Tibial nerve (tissue), 4 donors: ENCODE measurements around the gene RBMXL2. TPM values are rescaled to one million over a fixed set of nuclear protein-coding genes. Genes with fewer than 3 reads are reported as not detected.

Experiments used
- DNase-seq, 2 donors: peaks; one replicate each; pipeline ENCODE4 v3.0.0-alpha.2; 2019; ENCODE audit warnings: low spot score in 2 of 2
- H3K27ac ChIP-seq, 4 donors: fragments of 200-600 bp; sonication (generic) in 3 of 4; one replicate each; pipeline ENCODE4 v1.5.1; 2017 to 2019; ENCODE audit warnings: mild to moderate bottlenecking in 1 of 4
- H3K27me3 ChIP-seq, 2 donors: fragments of 200-600 bp; sonication (generic) in 1 of 2; one replicate each; pipeline versions ENCODE4 v1.5.1 to v1.6.0; 2017 to 2019
- H3K36me3 ChIP-seq, 3 donors: fragments of 200-600 bp; sonication (generic); one replicate each; pipeline ENCODE4 v1.5.1; 2018 to 2019
- H3K4me1 ChIP-seq, 4 donors: fragments of 200-600 bp; sonication (generic) in 3 of 4; one replicate each; pipeline ENCODE4 v1.5.1; 2017 to 2019
- H3K4me3 ChIP-seq, 4 donors: fragments of 200-600 bp; sonication (generic) in 3 of 4; one replicate each; pipeline ENCODE4 v1.5.1; 2017 to 2019; ENCODE audit warnings: mild to moderate bottlenecking in 1 of 4, moderate library complexity in 1 of 4
- H3K9me3 ChIP-seq, 4 donors: fragments of 200-600 bp; sonication (generic) in 3 of 4; one replicate each; pipeline ENCODE4 v1.5.1; 2017 to 2019
- CTCF ChIP-seq, 5 experiments: fragments of 200-600 bp in 3 of 5; fragments of 450-650 bp in 2 of 5; sonication (generic) in 3 of 5; IDR thresholded peaks; one replicate each; pipeline ENCODE4 v1.5.1; 2016 to 2019; ENCODE audit warnings: antibody characterized with exemption in 5 of 5, mild to moderate bottlenecking in 3 of 5, moderate library complexity in 2 of 5
- EP300 ChIP-seq, 2 donors: sonication (generic); formaldehyde crosslinking; IDR thresholded peaks; one replicate each; pipeline ENCODE4 v1.6.1; 2017; ENCODE audit warnings: antibody characterized with exemption in 2 of 2, mild to moderate bottlenecking in 1 of 2
- POLR2A ChIP-seq, 2 donors: fragments of 450-650 bp; IDR thresholded peaks; one replicate each; pipeline ENCODE4 v1.6.1; 2017; ENCODE audit warnings: antibody characterized with exemption in 2 of 2, mild to moderate bottlenecking in 2 of 2, moderate library complexity in 2 of 2
- WGBS, 2 donors: methylation state at CpG; one replicate each; pipeline ENCODE4 v1.1.5; 2018; 5-methylcytosine and 5-hydroxymethylcytosine counted together
- total RNA-seq, 4 donors: library from RNA; depleted of rRNA; stranded (reverse); fragments of >200 nt; gene quantifications; one replicate each; pipeline ENCODE4 v1.1.0, GENCODE V29; 2016

Gene RBMXL2
- total RNA-seq: 1 to 10 TPM in 1 of 4 donors, not detected in 3; 3.5 TPM

- no peak within 1 kb of the TSS for H3K27ac ChIP-seq
- no peak for TF ChIP-seq POLR2A (IDR thresholded peaks at IDR 0.05)
- no peak for TF ChIP-seq CTCF (IDR thresholded peaks at IDR 0.05)
- no peak for TF ChIP-seq EP300 (IDR thresholded peaks at IDR 0.05)
- no peaks in the 10 kb centered on the region for H3K9me3 ChIP-seq
- no peaks in the 10 kb centered on the region for H3K4me1 ChIP-seq
- H3K27me3 ChIP-seq: no peaks in the 10 kb centered on the region
- DNase-seq: no peak
- WGBS, 2 donors: 73 to 80% methylated on average over 44 to 45 of the region's 45 CpGs
- H3K36me3 ChIP-seq: no peaks in the 10 kb centered on the region
- H3K4me3 ChIP-seq: no peak within 1 kb of the TSS
These were observed at the start of gene RBMXL2 for GRCh38 chr11:7088921-7089320. Gene RBMXL2 (plus strand): TSS chr11:7088998. CDS start chr11:7089121, 123 bp downstream.

GRCh38 chr11:7046474-7047175 lies 42.2 kb upstream of the RBMXL2 start:
- Histone ChIP-seq H3K4me3 (no peak overlapping the region), H3K9me3 (no peaks in the 10 kb centered on the region), H3K36me3 (no peaks in the 10 kb centered on the region), H3K4me1 (no peaks in the 10 kb centered on the region), H3K27ac (no peak overlapping the region), H3K27me3 (no peaks in the 10 kb centered on the region)
- 33 to 35% methylated on average over 3 of the region's 3 CpGs for WGBS, 2 donors
- DNase-seq: no peak
- TF ChIP-seq POLR2A (IDR thresholded peaks at IDR 0.05): no peak
- TF ChIP-seq CTCF (IDR thresholded peaks at IDR 0.05): no peak
- TF ChIP-seq EP300 (IDR thresholded peaks at IDR 0.05): no peak

- Histone ChIP-seq H3K36me3 (no peaks in the 10 kb centered on the region), H3K4me1 (no peaks in the 10 kb centered on the region), H3K9me3 (no peaks in the 10 kb centered on the region), H3K27ac (no peak overlapping the region), H3K27me3 (no peaks in the 10 kb centered on the region), H3K4me3 (no peak overlapping the region)
- WGBS, 2 donors: 97 to 100% methylated on average over 1 of the region's 1 CpG
- TF ChIP-seq CTCF (IDR thresholded peaks at IDR 0.05): no peak
- TF ChIP-seq EP300 (IDR thresholded peaks at IDR 0.05): no peak
- TF ChIP-seq POLR2A (IDR thresholded peaks at IDR 0.05): no peak
- no peak for DNase-seq
These were observed 38.6 kb upstream of the RBMXL2 start for GRCh38 chr11:7050191-7050590.

GRCh38 chr11:7056828-7057513 lies 31.8 kb upstream of the RBMXL2 start:
- TF ChIP-seq POLR2A (IDR thresholded peaks at IDR 0.05) (no peak), CTCF (IDR thresholded peaks at IDR 0.05) (no peak), EP300 (IDR thresholded peaks at IDR 0.05) (no peak)
- H3K27me3 ChIP-seq: no peaks in the 10 kb centered on the region
- no peak overlapping the region for H3K4me3 ChIP-seq
- 48 to 55% methylated on average over 6 of the region's 6 CpGs for WGBS, 2 donors
- H3K4me1 ChIP-seq: no peaks in the 10 kb centered on the region
- no peaks in the 10 kb centered on the region for H3K9me3 ChIP-seq
- no peak for DNase-seq
- H3K27ac ChIP-seq: no peak overlapping the region
- H3K36me3 ChIP-seq: no peaks in the 10 kb centered on the region

- Histone ChIP-seq H3K27ac (no peak overlapping the region), H3K27me3 (no peaks in the 10 kb centered on the region), H3K9me3 (no peaks in the 10 kb centered on the region), H3K4me3 (no peak overlapping the region), H3K4me1 (no peaks in the 10 kb centered on the region), H3K36me3 (no peaks in the 10 kb centered on the region)
- TF ChIP-seq CTCF (IDR thresholded peaks at IDR 0.05) (no peak), POLR2A (IDR thresholded peaks at IDR 0.05) (no peak), EP300 (IDR thresholded peaks at IDR 0.05) (no peak)
- 37 to 38% methylated on average over 2 of the region's 2 CpGs for WGBS, 2 donors
- DNase-seq: no peak
These were observed 31.2 kb upstream of the RBMXL2 start for GRCh38 chr11:7057641-7058040.
